ENCODE results near the gene RALGPS2.

RALGPS2 gene

GRCh38 chr1:178910023-178910422 is 185.0 kb downstream of the RALGPS2 start:
- TF ChIP-seq, protein P1, sequence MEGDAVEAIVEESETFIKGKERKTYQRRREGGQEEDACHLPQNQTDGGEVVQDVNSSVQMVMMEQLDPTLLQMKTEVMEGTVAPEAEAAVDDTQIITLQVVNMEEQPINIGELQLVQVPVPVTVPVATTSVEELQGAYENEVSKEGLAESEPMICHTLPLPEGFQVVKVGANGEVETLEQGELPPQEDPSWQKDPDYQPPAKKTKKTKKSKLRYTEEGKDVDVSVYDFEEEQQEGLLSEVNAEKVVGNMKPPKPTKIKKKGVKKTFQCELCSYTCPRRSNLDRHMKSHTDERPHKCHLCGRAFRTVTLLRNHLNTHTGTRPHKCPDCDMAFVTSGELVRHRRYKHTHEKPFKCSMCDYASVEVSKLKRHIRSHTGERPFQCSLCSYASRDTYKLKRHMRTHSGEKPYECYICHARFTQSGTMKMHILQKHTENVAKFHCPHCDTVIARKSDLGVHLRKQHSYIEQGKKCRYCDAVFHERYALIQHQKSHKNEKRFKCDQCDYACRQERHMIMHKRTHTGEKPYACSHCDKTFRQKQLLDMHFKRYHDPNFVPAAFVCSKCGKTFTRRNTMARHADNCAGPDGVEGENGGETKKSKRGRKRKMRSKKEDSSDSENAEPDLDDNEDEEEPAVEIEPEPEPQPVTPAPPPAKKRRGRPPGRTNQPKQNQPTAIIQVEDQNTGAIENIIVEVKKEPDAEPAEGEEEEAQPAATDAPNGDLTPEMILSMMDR (IDR thresholded peaks at IDR 0.05): no peak

- TF ChIP-seq, protein P1 (IDR thresholded peaks at IDR 0.05): no peak
Measured at GRCh38 chr1:178912597-178912996, 187.6 kb downstream of the RALGPS2 start.

- TF ChIP-seq, protein P1 (IDR thresholded peaks at IDR 0.05): no peak
Measured at GRCh38 chr1:178916448-178917174, 191.6 kb downstream of the RALGPS2 start.

GRCh38 chr1:178918308-178918707 is 193.3 kb downstream of the RALGPS2 start:
- TF ChIP-seq, protein P1 (IDR thresholded peaks at IDR 0.05): no peak

DNA sequence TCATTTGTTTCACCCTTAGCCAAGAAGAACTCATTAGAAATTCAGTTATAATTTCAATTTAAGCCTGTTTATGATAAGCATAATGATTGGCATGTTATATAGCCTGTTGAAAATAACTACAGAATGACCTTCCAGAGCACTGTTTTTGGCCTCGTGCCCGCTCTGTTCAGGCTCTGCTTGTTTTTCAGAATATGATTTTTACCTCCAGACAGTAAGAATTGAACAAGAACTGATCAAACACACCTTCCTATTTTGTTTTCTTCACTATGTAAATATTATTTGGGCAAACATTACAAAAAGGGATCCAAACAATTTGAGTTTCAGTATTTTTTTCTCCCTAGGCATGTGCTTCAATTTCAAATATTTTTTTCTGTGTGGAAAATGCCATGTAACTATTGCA is 193.9 kb downstream of the RALGPS2 start:
- TF ChIP-seq, protein P1 (IDR thresholded peaks at IDR 0.05): no peak

DNA sequence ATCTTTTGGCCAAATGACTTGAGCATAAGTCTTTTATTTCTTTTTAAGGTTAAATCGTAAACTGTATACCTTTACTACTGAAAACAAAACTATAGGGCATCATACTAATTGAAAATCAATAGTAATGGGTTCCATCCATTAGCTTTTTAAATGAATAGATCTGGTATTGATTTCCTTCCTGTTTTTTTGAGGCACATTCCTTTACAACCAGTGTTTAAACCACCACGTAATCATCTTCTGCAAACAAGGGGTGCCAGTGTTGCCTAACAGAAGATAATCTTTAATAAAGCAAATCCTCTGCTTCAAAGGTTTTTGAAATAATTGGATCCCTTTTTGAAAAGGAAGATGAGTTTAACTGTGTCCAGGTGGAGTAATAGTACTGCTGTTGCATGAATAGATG is 194.5 kb downstream of the RALGPS2 start:
- TF ChIP-seq, protein P1 (IDR thresholded peaks at IDR 0.05): no peak

GRCh38 chr1:178921499-178921898 is 196.5 kb downstream of the RALGPS2 start:
- TF ChIP-seq, protein P1 (IDR thresholded peaks at IDR 0.05): no peak

- TF ChIP-seq, protein P1 (IDR thresholded peaks at IDR 0.05): no peak
Measured at GRCh38 chr1:178923512-178923911, 198.5 kb downstream of the RALGPS2 start.

All from LNCAP (cell line).